ENCODE results near the gene FRAT2. TPM values are rescaled to one million over a fixed set of nuclear protein-coding genes. Genes with fewer than 3 reads are reported as not detected.

The FRAT2 gene
- total RNA-seq, 1 experiment from 2014 or later: 4.7 TPM

DNA sequence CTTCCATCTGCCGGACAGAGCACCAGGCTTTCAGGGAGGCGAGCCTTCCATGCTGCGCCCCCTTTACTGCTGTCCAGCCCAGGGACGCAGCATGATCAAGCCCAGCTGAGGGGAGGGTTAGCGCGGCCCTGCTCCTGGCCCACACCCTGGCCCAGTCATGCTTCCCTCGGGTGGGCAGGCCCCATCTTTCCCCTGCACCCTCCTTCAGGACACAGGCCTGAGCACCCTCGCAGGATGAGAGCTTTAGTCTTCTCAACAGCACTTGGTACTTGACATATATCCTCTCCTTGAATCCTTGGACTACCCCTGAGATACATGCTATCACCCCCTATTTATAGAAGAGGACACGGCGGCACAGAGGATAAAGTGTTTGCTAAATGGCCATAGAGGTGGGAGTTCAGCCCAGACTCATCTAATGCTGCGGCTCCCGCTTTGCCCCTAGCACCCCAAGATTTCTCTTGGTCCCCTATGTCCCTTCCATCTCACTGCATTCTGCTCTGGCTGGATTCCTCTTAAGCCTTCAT lies 32.7 kb upstream of the FRAT2 start:
- intact Hi-C loops (cut with micrococcal nuclease; ENCODE audit: unreplicated experiment): no loop called here
- POLR2A ChIA-PET (ENCODE audit: low non-redundant PET): no interaction called here
- peaks cover 23% of the 10 kb centered on the region for H3K36me3 ChIP-seq (ENCODE audit: insufficient read depth, low read length, poor library complexity, severe bottlenecking)
- no peaks in the 10 kb centered on the region for H3K9me3 ChIP-seq (ENCODE audit: low read depth, low read length, poor library complexity, severe bottlenecking)
- no TSS peak for BruUV-seq (replicated peaks)
- H3K27me3 ChIP-seq (replicated peaks; ENCODE audit: insufficient read depth, low read depth, low read length, poor library complexity): no peaks in the 10 kb centered on the region
- CTCF ChIA-PET: no interaction called here
- no peaks in the 10 kb centered on the region for H3K4me1 ChIP-seq (ENCODE audit: insufficient read depth, low read length, poor library complexity, severe bottlenecking)
- no peak overlapping the region for H3K4me3 ChIP-seq (ENCODE audit: low read depth, low read length, poor library complexity, severe bottlenecking)
- no peak overlapping the region for H3K27ac ChIP-seq (ENCODE audit: low read depth, low read length, poor library complexity, severe bottlenecking)
- DNase-seq (ENCODE audit: low spot score): no peak
- TF ChIP-seq EZH2 (IDR thresholded peaks at IDR 0.05; ENCODE audit: borderline replicate concordance, low read depth, low read length, poor library complexity, severe bottlenecking) (no peak), CTCF (conservative IDR thresholded peaks at IDR 0.05; ENCODE audit: low read depth, low read length) (no peak)

- H3K27ac ChIP-seq (ENCODE audit: low read depth, low read length, poor library complexity, severe bottlenecking): no peak overlapping the region
- H3K9me3 ChIP-seq (ENCODE audit: low read depth, low read length, poor library complexity, severe bottlenecking): no peaks in the 10 kb centered on the region
- intact Hi-C loops (cut with micrococcal nuclease; ENCODE audit: unreplicated experiment): no loop called here
- no TSS peak for BruUV-seq (replicated peaks)
- H3K4me1 ChIP-seq (ENCODE audit: insufficient read depth, low read length, poor library complexity, severe bottlenecking): no peaks in the 10 kb centered on the region
- ChIA-PET POLR2A (ENCODE audit: low non-redundant PET) (no interaction called here), CTCF (no interaction called here)
- DNase-seq (ENCODE audit: low spot score): no peak
- peaks cover 17% of the 10 kb centered on the region for H3K36me3 ChIP-seq (ENCODE audit: insufficient read depth, low read length, poor library complexity, severe bottlenecking)
- H3K4me3 ChIP-seq (ENCODE audit: low read depth, low read length, poor library complexity, severe bottlenecking): no peak overlapping the region
- H3K27me3 ChIP-seq (replicated peaks; ENCODE audit: insufficient read depth, low read depth, low read length, poor library complexity): no peaks in the 10 kb centered on the region
- TF ChIP-seq EZH2 (IDR thresholded peaks at IDR 0.05; ENCODE audit: borderline replicate concordance, low read depth, low read length, poor library complexity, severe bottlenecking) (no peak), CTCF (conservative IDR thresholded peaks at IDR 0.05; ENCODE audit: low read depth, low read length) (no peak)
These were observed 32.0 kb upstream of the FRAT2 start for GRCh38 chr10:97366572-97366971.

- Histone ChIP-seq H3K27me3 (replicated peaks; ENCODE audit: insufficient read depth, low read depth, low read length, poor library complexity) (no peaks in the 10 kb centered on the region), H3K9me3 (ENCODE audit: low read depth, low read length, poor library complexity, severe bottlenecking) (no peaks in the 10 kb centered on the region), H3K4me3 (ENCODE audit: low read depth, low read length, poor library complexity, severe bottlenecking) (no peak overlapping the region), H3K27ac (ENCODE audit: low read depth, low read length, poor library complexity, severe bottlenecking) (no peak overlapping the region), H3K4me1 (ENCODE audit: insufficient read depth, low read length, poor library complexity, severe bottlenecking) (no peaks in the 10 kb centered on the region), H3K36me3 (ENCODE audit: insufficient read depth, low read length, poor library complexity, severe bottlenecking) (peaks cover 16% of the 10 kb centered on the region)
- DNase-seq (ENCODE audit: low spot score): no peak
- no peak for TF ChIP-seq CTCF (conservative IDR thresholded peaks at IDR 0.05; ENCODE audit: low read depth, low read length)
- no peak for TF ChIP-seq EZH2 (IDR thresholded peaks at IDR 0.05; ENCODE audit: borderline replicate concordance, low read depth, low read length, poor library complexity, severe bottlenecking)
- CTCF ChIA-PET: no interaction called here
- intact Hi-C loops (cut with micrococcal nuclease; ENCODE audit: unreplicated experiment): no loop called here
- POLR2A ChIA-PET (ENCODE audit: low non-redundant PET): no interaction called here
- BruUV-seq (replicated peaks): no TSS peak
These were observed 31.3 kb upstream of the FRAT2 start for GRCh38 chr10:97365761-97366351.

Data from A673 (cell line).